Peyer's patch (tissue), 4 donors: ENCODE results near the gene MLLT1.

Source experiments
- CTCF ChIP-seq, 6 experiments: fragments of 450-650 bp in 4 of 6; fragments of 200-600 bp in 2 of 6; sonication (generic) in 1 of 6; IDR thresholded peaks; one replicate each; pipeline ENCODE4 v1.5.1; 2017 to 2019; ENCODE audit warnings: antibody characterized with exemption in 6 of 6, mild to moderate bottlenecking in 3 of 6, moderate library complexity in 1 of 6
- POLR2A ChIP-seq, 2 donors: fragments of 450-650 bp; IDR thresholded peaks; one replicate each; pipeline ENCODE4 v1.5.1; 2017; ENCODE audit warnings: antibody characterized with exemption in 2 of 2, mild to moderate bottlenecking in 2 of 2, moderate library complexity in 2 of 2

DNA sequence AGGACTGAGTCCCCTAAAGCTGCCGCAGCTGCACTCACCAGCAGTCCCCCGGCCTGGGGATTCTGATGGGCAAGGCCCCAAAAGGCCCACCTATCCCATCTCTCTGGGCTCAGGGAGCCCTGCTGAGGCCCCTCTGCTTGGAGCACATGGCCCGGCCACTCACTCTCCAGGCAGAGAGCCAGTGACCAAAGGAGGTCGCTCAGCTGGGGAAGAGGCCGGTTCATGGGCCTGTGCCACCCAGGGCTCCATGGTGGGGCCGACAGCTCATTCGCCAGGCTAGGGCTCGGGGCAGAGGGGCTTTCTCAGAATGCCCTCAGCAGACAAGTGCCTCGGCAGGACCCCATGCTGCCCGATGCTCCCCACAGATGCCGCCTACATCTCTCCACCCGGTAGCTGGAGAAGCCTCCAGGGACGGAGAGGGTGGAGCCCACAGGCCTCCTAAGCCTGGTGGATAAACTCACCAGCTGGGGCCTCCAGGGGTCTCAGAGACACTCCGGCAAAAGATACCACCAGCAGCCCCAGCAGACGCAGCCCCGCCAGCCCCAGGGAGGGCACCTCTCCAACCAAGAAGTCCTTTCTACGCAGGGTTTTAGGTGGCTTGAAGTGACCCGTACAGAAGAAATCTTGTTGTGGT is 54.4 kb downstream of the MLLT1 start:
- TF ChIP-seq CTCF (IDR thresholded peaks at IDR 0.05) (no peak), POLR2A (IDR thresholded peaks at IDR 0.05) (no peak)
